ACC112 (cell line): Measurements from ENCODE around the gene ARHGEF9.

Source experiments
- H2AFZ ChIP-seq: fragments of 200-600 bp; sonication (generic); one replicate; pipeline ENCODE4 v1.6.0; 2017; ENCODE audit warnings: antibody characterized with exemption, low read length; ENCODE audit not compliant: unreplicated experiment
- H3K27ac ChIP-seq: fragments of 200-600 bp; sonication (generic); 2 replicates; pipeline ENCODE4 v1.5.1; 2014; ENCODE audit warnings: low read depth, mild to moderate bottlenecking, antibody characterized with exemption, low read length, moderate library complexity
- H3K27me3 ChIP-seq: fragments of 200-600 bp; sonication (generic); 2 replicates; pipeline ENCODE4 v1.6.1; 2014; ENCODE audit warnings: mild to moderate bottlenecking, antibody characterized with exemption, low read length, moderate library complexity, mixed read lengths; ENCODE audit not compliant: insufficient read depth
- H3K36me3 ChIP-seq: fragments of 200-600 bp; sonication (generic); 2 replicates; pipeline ENCODE4 v1.6.1; 2016; ENCODE audit warnings: mild to moderate bottlenecking, antibody characterized with exemption, low read length, moderate library complexity, mixed read lengths; ENCODE audit not compliant: insufficient read depth
- H3K4me1 ChIP-seq: fragments of 200-600 bp; sonication (generic); one replicate; pipeline ENCODE4 v1.6.1; 2016; ENCODE audit warnings: low read length, mixed read lengths; ENCODE audit not compliant: insufficient read depth, unreplicated experiment, control insufficient read depth
- H3K4me3 ChIP-seq: fragments of 200-600 bp; sonication (generic); 2 replicates; pipeline ENCODE4 v1.5.1; 2014; ENCODE audit warnings: mild to moderate bottlenecking, low read depth, low read length
- H3K79me2 ChIP-seq: fragments of 200-600 bp; sonication (generic); one replicate; pipeline ENCODE4 v1.6.0; 2016; ENCODE audit warnings: low read length; ENCODE audit not compliant: control insufficient read depth, unreplicated experiment, insufficient read depth

ARHGEF9 gene

DNA sequence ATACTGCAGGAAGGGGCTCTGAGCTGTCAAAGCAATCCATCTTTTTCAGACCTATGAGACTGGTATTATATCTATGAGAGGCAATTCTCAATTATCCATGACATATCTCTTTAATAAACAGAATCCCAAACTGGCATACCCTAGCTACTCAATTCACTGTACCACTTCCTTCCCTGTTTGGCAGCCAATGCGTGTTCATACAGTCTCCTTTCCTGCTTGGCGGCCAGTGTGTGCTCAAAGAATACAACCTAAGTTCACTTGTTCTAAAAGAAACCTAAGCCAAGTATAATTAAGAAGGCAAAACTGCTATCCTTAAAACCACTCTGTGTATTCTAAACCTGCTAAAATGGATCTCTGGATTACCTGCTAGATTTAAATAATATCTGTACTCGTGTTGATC, 38.3 kb downstream of the ARHGEF9 start:
- Histone ChIP-seq H3K79me2 (peaks cover 15% of the 10 kb centered on the region), H3K4me1 (peaks cover 12% of the 10 kb centered on the region), H3K36me3 (no peaks in the 10 kb centered on the region), H3K4me3 (no peak overlapping the region), H3K27ac (peak overlapping the region; percentile 33; the same call in 1 of the 2 replicates), H3K27me3 (no peaks in the 10 kb centered on the region), H2AFZ (no peak overlapping the region)

- H2AFZ ChIP-seq = no peak overlapping the region
- H3K27ac ChIP-seq = no peak overlapping the region
- H3K79me2 ChIP-seq = peaks cover 10% of the 10 kb centered on the region
- H3K27me3 ChIP-seq = no peaks in the 10 kb centered on the region
- H3K4me1 ChIP-seq = peaks cover 12% of the 10 kb centered on the region
- no peak overlapping the region for H3K4me3 ChIP-seq
- H3K36me3 ChIP-seq = no peaks in the 10 kb centered on the region
These were observed 38.7 kb downstream of the ARHGEF9 start for GRCh38 chrX:63746278-63746677.

- Histone ChIP-seq H3K36me3 (no peaks in the 10 kb centered on the region), H3K79me2 (peaks cover 11% of the 10 kb centered on the region), H3K4me3 (no peak overlapping the region), H3K4me1 (peaks cover 12% of the 10 kb centered on the region), H2AFZ (no peak overlapping the region), H3K27ac (no peak overlapping the region), H3K27me3 (no peaks in the 10 kb centered on the region)
These were observed 40.1 kb downstream of the ARHGEF9 start for GRCh38 chrX:63744850-63745394.

- Histone ChIP-seq H2AFZ (no peak overlapping the region), H3K36me3 (no peaks in the 10 kb centered on the region), H3K79me2 (peaks cover 8% of the 10 kb centered on the region), H3K27me3 (no peaks in the 10 kb centered on the region), H3K4me3 (no peak overlapping the region), H3K4me1 (peaks cover 12% of the 10 kb centered on the region), H3K27ac (no peak overlapping the region)
These were observed 41.4 kb downstream of the ARHGEF9 start for GRCh38 chrX:63743596-63743995.

DNA sequence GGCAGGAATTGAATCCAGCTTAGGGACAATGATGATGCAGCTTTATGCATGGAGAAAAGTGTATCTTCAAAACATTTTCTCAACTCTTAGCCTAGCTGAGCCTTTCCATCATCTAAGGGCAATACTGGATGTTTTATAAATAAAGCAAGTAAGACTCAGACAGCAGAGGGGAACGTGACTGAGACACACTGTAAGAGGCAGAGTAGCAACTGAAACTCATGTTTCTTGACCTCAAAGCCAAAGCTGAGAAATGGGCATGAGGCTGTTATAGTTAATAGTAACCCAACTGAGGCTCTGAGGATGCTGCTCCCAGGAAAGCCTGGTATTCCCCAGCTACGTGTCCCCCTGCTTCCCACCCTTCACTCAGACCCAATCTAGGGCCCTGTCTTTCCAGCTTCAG, 44.6 kb downstream of the ARHGEF9 start:
- Histone ChIP-seq H3K4me1 (peaks cover 8% of the 10 kb centered on the region), H3K27me3 (no peaks in the 10 kb centered on the region), H3K36me3 (no peaks in the 10 kb centered on the region), H2AFZ (no peak overlapping the region), H3K79me2 (peaks cover 8% of the 10 kb centered on the region), H3K4me3 (no peak overlapping the region), H3K27ac (no peak overlapping the region)

DNA sequence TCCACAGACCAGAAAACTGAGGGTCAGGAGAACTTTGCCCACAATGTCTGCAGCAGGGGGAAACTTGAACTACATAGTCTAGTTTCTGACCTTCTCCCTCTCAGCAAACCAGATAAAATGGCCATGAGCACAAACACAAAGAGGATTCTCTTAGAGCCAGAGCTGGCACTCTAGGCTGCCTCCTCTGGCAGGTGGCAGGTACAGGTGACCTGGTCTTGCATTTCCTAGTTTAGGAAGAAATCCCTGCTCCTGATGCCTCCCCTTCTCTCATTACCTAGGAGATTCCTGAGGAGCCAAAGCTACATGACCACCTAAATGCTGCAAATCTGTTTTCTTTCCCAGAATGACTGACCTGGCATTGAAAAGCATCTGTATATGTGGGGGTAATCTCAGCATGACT, 45.1 kb downstream of the ARHGEF9 start:
- H3K4me1 ChIP-seq = peaks cover 8% of the 10 kb centered on the region
- H3K4me3 ChIP-seq = no peak overlapping the region
- H3K79me2 ChIP-seq = peaks cover 8% of the 10 kb centered on the region
- no peaks in the 10 kb centered on the region for H3K27me3 ChIP-seq
- no peaks in the 10 kb centered on the region for H3K36me3 ChIP-seq
- no peak overlapping the region for H3K27ac ChIP-seq
- no peak overlapping the region for H2AFZ ChIP-seq

GRCh38 chrX:63738696-63739095, 46.3 kb downstream of the ARHGEF9 start:
- Histone ChIP-seq H3K4me3 (no peak overlapping the region), H2AFZ (no peak overlapping the region), H3K27ac (no peak overlapping the region), H3K27me3 (no peaks in the 10 kb centered on the region), H3K4me1 (peaks cover 8% of the 10 kb centered on the region), H3K36me3 (no peaks in the 10 kb centered on the region), H3K79me2 (peaks cover 4% of the 10 kb centered on the region)

DNA sequence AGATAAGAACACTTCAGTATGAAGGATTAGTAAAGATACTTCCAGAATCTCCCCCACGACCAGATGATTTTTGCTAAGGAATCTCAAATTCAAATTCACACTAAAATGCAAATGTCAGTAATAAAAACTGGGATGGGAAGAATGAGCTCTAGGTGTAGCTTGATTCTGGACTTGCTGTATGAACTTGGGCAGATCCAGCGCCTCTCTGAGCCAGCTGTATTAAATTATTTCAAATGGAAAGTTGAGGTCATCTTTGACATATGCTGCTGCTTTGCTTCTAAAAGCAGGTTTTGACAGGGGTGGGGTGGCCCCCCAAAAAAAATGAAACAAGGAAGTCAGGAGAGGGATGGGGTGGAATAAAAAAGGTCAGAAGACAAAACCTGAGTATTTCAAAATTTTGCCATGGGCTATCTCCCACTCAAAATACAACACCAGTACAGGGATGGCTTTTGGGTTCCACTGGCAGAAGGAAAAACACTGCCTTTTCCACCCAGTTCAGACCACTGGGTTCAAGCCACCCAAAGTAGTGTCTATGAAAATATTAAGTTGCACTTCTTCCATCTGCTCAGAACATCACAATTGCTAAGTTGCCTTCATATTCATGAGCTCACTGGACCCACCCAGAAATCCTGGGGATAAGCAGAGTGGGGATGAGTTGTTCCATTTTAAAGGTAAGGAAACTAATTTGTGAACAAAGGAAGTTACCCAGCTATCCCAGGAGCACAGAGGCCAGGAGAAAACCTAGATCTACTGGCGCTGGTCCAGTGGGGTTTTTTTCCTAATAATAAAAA, 47.7 kb downstream of the ARHGEF9 start:
- no peak overlapping the region for H3K27ac ChIP-seq
- H3K36me3 ChIP-seq = no peaks in the 10 kb centered on the region
- H3K4me3 ChIP-seq = no peak overlapping the region
- no peak overlapping the region for H2AFZ ChIP-seq
- H3K27me3 ChIP-seq = no peaks in the 10 kb centered on the region
- H3K79me2 ChIP-seq = peaks cover 4% of the 10 kb centered on the region
- peaks cover 8% of the 10 kb centered on the region for H3K4me1 ChIP-seq

DNA sequence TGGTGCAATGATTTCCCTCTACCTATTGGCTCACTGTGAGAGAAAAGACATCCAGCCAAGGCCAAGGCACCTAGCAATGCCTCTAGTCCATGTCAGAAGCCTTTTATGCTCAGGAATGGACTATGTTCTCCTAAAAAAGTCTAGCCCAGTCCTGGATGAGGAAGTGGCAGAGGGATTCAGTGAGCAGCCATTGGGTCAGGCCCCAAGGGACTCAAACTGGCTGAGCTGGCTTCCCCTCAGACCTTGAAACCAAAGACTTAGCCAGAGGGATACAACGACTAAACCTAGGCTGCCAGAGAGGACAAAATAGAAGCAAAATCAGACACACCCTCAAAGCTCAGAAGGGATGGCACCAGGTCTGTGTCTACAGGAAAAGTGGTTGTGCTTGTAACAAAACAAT, 49.1 kb downstream of the ARHGEF9 start:
- Histone ChIP-seq H3K27ac (no peak overlapping the region), H3K36me3 (no peaks in the 10 kb centered on the region), H3K4me1 (peaks cover 8% of the 10 kb centered on the region), H2AFZ (no peak overlapping the region), H3K27me3 (no peaks in the 10 kb centered on the region), H3K4me3 (no peak overlapping the region), H3K79me2 (peaks cover 4% of the 10 kb centered on the region)

DNA sequence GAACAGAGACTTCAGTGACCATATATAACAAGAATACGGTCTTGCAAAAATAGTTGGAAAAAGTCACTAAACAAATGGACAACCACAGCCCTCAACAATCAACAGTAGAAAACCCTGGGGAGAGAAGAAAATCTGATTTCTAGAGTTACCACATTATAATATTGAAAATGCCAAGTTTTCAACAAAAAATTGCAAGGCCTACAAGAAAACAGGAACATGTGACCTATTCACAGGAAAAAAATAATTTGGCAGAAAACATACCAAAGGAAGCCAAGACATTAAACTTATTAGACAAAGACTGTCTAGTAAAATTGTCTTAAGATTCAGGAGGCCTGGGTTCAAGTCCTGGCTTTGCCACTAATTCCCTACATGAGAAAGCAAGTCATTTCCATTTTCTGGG, 64.7 kb downstream of the ARHGEF9 start:
- Histone ChIP-seq H3K4me1 (no peaks in the 10 kb centered on the region), H3K27ac (no peak overlapping the region), H3K36me3 (no peaks in the 10 kb centered on the region), H2AFZ (no peak overlapping the region), H3K4me3 (no peak overlapping the region), H3K79me2 (no peaks in the 10 kb centered on the region), H3K27me3 (no peaks in the 10 kb centered on the region)

- no peak overlapping the region for H2AFZ ChIP-seq
- H3K79me2 ChIP-seq = no peaks in the 10 kb centered on the region
- no peaks in the 10 kb centered on the region for H3K36me3 ChIP-seq
- H3K4me3 ChIP-seq = no peak overlapping the region
- H3K27me3 ChIP-seq = no peaks in the 10 kb centered on the region
- no peak overlapping the region for H3K27ac ChIP-seq
- no peaks in the 10 kb centered on the region for H3K4me1 ChIP-seq
These were observed 65.4 kb downstream of the ARHGEF9 start for GRCh38 chrX:63719633-63720032.
